Naive B cell (primary cell): Measurements from ENCODE around the gene CHD9. TPM values are rescaled to one million over a fixed set of nuclear protein-coding genes. Genes with fewer than 3 reads are reported as not detected.

Experiments
- polyA plus RNA-seq, 6 donors: library from polyadenylated mRNA; unstranded; fragments of 300-500 nt; fragmentation: Illumina TruSeq; gene quantifications; one replicate each; pipeline ENCODE4 v1.2.3, GENCODE V29; 2021; ENCODE audit warnings: low read depth in 6 of 6

Gene CHD9
- polyA plus RNA-seq, 6 donors from 2014 or later, result 102 to 181 (median 115) TPM

Other genes starting within 250 kb of the CHD9 start
- under 1 TPM in 1 of 6 donors, not detected in 5; 0.16 TPM for gene CHD9NB, start 2.1 kb upstream of the CHD9 start, polyA plus RNA-seq